ENCODE data around the gene GPR137C. TPM values are rescaled to one million over a fixed set of nuclear protein-coding genes. Genes with fewer than 3 reads are reported as not detected.

The GPR137C gene
- total RNA-seq, 1 donor from 2014 or later: 0.26 TPM

GRCh38 chr14:52527052-52527451 is 25.6 kb upstream of the GPR137C start:
- no peak for FAIRE-seq

GRCh38 chr14:52531481-52531880 is 21.2 kb upstream of the GPR137C start:
- TF ChIP-seq CTCF (IDR thresholded peaks at IDR 0.05; ENCODE audit: insufficient read depth, low read length, severe bottlenecking): no peak
- H3K27me3 ChIP-seq (ENCODE audit: control insufficient read depth, insufficient read depth, low read length): no peaks in the 10 kb centered on the region
- no peak for FAIRE-seq
- no peak overlapping the region for H3K4me3 ChIP-seq (ENCODE audit: low read depth, low read length)
- no peaks in the 10 kb centered on the region for H3K36me3 ChIP-seq (ENCODE audit: control insufficient read depth, insufficient read depth, low read length)
- DNase-seq (ENCODE audit: low read depth): no peak

More at GRCh38 chr14:52527052-52527451, 25.6 kb upstream of the GPR137C start:
- H3K4me3 ChIP-seq (ENCODE audit: low read depth, low read length): no peak overlapping the region
- no peak for TF ChIP-seq CTCF (IDR thresholded peaks at IDR 0.05; ENCODE audit: insufficient read depth, low read length, severe bottlenecking)
- no peak for DNase-seq (ENCODE audit: low read depth)
- H3K36me3 ChIP-seq (ENCODE audit: control insufficient read depth, insufficient read depth, low read length): no peaks in the 10 kb centered on the region
- no peaks in the 10 kb centered on the region for H3K27me3 ChIP-seq (ENCODE audit: control insufficient read depth, insufficient read depth, low read length)

- FAIRE-seq: no peak
- Histone ChIP-seq H3K4me3 (ENCODE audit: low read depth, low read length) (no peak overlapping the region), H3K36me3 (ENCODE audit: control insufficient read depth, insufficient read depth, low read length) (no peaks in the 10 kb centered on the region), H3K27me3 (ENCODE audit: control insufficient read depth, insufficient read depth, low read length) (no peaks in the 10 kb centered on the region)
- DNase-seq (ENCODE audit: low read depth): no peak
- TF ChIP-seq CTCF (IDR thresholded peaks at IDR 0.05; ENCODE audit: insufficient read depth, low read length, severe bottlenecking): no peak
Observed at GRCh38 chr14:52536269-52536668, 16.4 kb upstream of the GPR137C start.

- Histone ChIP-seq H3K4me3 (ENCODE audit: low read depth, low read length) (no peak overlapping the region), H3K36me3 (ENCODE audit: control insufficient read depth, insufficient read depth, low read length) (no peaks in the 10 kb centered on the region), H3K27me3 (ENCODE audit: control insufficient read depth, insufficient read depth, low read length) (no peaks in the 10 kb centered on the region)
- no peak for TF ChIP-seq CTCF (IDR thresholded peaks at IDR 0.05; ENCODE audit: insufficient read depth, low read length, severe bottlenecking)
- FAIRE-seq (no peak), DNase-seq (ENCODE audit: low read depth) (no peak)
Observed at GRCh38 chr14:52538623-52539022, 14.0 kb upstream of the GPR137C start.

- FAIRE-seq: no peak
- H3K27me3 ChIP-seq (ENCODE audit: control insufficient read depth, insufficient read depth, low read length): no peaks in the 10 kb centered on the region
- TF ChIP-seq CTCF (IDR thresholded peaks at IDR 0.05; ENCODE audit: insufficient read depth, low read length, severe bottlenecking): no peak
- H3K4me3 ChIP-seq (ENCODE audit: low read depth, low read length): no peak overlapping the region
- no peaks in the 10 kb centered on the region for H3K36me3 ChIP-seq (ENCODE audit: control insufficient read depth, insufficient read depth, low read length)
- no peak for DNase-seq (ENCODE audit: low read depth)
Observed at GRCh38 chr14:52545584-52546317, 6.9 kb upstream of the GPR137C start.

GRCh38 chr14:52546318-52546670 is 6.3 kb upstream of the GPR137C start:
- TF ChIP-seq CTCF (IDR thresholded peaks at IDR 0.05; ENCODE audit: insufficient read depth, low read length, severe bottlenecking): no peak

More at GRCh38 chr14:52546318-52546670, 6.3 kb upstream of the GPR137C start:
- no peaks in the 10 kb centered on the region for H3K36me3 ChIP-seq (ENCODE audit: control insufficient read depth, insufficient read depth, low read length)
- no peaks in the 10 kb centered on the region for H3K27me3 ChIP-seq (ENCODE audit: control insufficient read depth, insufficient read depth, low read length)
- no peak for DNase-seq (ENCODE audit: low read depth)
- no peak for FAIRE-seq
- H3K4me3 ChIP-seq (ENCODE audit: low read depth, low read length): no peak overlapping the region
